Stimulated activated CD4-positive, alpha-beta T cell treated with anti-CD3 and anti-CD28 coated beads, TNF-alpha, amount 100 ng/mL, for 24 hours (primary cell): ENCODE measurements around the gene C1RL.

ENCODE experiments used
- DNase-seq, 3 experiments: peaks; one replicate each; pipeline ENCODE4 v3.0.0-alpha.2; 2020; ENCODE audit warnings: low read depth in 3 of 3

Gene C1RL

DNA sequence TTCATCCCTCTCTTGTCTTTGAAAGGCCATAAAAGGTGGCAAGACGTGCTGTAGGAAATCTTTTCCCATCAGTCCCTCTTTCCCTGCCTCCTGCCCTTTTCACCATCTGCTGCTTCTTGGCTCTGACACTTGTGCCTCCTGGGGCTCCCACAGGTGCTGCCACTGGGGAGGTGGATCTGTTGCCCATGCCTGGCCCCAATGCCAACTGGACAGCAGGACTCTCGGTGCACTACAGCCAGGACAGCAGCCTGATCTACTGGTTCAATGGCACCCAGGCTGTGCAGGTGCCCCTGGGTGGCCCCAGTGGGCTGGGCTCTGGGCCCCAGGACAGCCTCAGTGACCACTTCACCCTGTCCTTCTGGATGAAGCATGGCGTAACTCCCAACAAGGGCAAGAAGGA lies 27.7 kb upstream of the C1RL start:
- DNase-seq = no peak

DNA sequence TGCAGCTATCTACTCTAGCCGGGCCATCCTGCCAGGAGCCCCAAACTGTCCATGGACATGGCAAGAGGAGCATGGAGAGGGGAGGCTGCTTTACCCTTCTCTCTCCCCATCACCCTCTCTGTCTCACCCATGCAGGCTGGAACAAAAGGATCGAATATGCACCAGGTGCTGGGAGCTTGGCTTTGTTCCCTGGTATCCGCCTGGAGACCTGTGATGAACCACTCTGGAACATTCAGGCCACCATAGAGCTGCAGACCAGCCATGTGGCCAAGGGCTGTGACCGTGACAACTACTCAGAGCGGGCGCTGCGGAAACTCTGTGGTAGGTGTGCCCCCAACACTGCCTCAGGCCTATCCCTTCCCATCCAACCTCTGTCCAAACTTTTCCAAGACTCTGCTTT lies 27.1 kb upstream of the C1RL start:
- DNase-seq = no peak

DNA sequence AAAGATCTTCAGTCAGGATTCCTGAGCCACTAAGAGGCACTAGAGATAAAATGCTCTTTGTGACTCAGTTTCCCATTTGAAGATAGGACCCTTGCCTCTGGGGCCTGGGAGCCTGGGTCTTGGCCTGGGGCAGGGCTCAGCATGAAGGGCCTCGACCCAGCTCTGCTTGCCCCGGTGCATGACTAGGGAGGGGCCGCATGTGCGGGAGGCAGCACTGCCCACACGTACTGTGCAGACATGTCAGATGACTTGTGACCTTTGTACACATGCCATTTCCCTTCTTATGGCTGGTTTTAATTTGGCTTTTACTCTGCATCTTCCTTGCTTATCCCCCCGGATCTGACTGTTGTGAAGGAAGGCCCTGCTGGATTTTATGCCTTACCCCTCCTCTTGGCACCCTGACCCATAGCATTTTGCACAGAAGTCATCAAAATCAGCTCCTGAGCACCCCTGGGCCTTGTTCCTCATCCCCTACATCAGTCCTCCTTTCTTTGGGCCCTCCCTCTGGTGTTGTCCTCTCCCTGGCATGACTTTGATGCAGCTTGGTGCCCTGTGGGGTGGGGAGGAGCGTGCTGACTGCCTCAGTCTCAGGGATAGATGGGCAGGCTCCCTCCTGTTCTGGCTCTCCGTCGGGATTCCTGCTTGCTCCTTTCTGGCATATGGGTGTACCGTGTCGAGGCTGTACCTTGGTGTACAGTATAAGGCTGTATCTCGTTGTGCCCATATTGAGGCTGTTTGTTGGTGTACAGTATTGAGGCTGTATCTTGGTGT lies 25.6 kb upstream of the C1RL start:
- DNase-seq = no peak

DNA sequence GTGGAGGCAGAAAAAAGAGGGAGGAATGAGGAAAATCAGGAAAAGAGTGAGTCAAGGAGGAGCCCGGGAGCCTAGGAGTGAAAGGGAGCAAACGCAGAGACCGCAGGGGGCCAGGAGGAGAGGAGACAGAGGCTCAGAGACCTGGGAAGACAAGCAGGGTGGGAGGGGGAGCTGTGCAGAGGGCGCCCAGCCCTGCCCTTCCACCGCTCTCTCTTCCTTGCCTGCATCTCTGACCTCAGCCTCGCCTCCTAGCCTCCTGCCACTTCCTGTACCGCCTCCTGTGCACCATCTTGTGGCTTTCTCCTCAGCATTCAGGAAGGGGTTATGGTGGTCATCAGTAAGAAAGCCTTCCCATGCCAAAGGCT lies 22.5 kb upstream of the C1RL start:
- DNase-seq = peak in 1 of 3 experiments; percentile 29

DNA sequence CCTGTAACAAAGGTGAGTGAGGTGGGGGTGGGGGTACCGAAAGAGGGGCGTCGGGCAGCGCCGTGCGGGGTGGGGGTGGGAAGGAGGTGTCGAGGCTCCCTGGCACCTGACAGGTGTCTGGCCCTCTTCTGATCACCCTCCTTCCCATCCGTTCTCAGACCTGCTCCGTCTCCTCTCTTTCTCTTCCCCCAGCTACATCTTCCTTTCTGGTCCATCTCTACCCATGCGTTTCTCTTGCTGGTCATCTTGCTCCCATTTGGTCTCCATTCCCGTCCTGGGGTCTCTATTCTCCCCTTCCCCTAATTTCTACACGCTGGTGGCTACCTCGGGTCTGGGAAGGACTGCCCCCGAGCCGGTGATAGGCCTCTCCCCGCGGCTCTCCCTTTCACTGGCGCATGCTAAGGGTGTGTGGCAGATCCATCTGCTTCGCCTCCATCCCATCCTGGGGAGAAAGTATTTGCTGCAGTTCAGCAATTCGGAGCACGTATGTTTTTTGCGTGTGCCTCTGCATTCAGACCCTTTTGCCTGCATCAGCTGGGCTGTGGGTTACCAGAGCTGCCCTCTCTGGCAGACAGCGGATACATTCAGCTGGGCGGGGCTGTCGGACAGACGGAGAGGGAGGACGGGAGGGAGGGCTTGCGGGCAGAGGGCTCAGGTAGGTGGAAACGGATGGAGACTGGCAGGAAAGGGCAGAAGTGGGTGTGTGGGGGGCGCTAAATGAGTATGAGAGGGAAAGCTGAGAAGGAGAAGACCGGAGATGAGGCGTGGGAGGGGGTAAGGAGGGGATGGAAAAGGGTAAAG lies 21.9 kb upstream of the C1RL start:
- DNase-seq = peak in 2 of 3 experiments; percentile 8 to 50

DNA sequence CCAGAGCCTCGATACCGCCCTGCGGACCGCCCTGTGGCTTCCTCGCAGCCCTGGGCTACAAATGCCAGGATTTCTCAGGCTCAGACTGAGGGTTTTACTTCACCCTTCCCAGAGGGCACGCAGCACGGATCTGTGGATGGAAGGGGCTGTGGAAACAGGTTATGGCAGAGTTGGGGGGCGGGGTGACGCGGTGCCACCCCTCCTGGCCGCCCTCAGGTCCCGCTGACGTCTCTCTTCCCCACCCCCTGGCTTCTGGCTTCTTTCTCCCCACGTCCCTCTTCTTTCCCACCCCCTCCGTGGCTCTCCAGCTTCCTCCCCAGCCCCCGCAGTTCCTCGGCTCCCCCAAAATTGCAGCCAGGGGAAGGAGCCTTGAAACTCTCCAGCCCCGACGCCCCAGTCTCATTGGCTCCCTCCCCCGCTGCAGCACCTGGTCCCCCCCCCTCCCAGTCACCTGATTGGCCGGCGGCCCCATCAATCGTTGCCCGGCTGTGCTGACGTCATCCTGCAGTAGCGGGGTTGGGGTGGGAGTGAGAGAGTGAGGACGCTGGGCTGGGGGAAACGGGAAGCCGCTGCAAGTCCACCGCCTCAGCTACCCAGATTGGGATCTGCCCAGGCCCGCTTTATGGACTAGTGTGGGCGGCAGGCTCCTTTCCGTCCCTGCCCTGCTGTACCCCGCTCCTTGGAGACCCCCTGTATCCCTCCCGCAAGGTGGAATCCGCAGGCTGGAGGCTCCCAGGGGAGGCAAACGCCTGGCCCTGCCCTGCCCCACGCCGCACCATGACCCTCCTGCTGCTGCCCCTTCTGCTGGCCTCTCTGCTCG lies 21.1 kb upstream of the C1RL start, which contains the start of gene CLSTN3:
Gene CLSTN3, plus strand, starts transcription at position 500 of the 820 bp plus-strand sequence. Its CDS starts 278 bp downstream, at position 778.
- DNase-seq = peak; percentile 69 to 81 (median 71)

DNA sequence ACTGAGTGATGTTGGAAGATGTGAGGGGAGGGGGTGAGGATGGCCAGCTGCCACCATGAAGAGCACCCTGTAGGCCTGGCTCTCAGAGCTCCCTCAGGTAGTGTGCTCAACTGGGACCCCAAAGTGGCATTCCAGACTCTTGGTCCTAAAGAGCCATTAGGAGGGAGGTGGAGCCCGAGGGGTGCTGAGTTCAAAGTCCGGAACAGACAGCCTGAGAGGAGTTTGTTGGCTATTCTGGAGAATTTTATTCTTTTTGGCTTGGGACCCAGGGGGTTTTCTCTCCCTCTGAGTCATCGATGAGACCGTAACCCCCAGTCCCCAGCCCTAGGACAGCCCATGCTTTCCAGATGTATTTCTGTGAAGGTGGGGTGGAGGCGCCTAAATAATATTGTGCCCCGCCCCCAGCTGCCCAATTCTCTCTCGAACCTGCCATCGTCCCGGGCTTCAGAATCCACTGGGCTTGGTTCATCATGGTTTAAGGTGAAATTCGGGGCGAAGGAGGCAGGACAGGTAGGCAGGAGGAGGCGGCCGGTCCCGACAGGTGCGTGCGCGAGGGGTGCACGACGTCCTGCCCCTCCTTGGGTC lies 20.4 kb upstream of the C1RL start:
- DNase-seq = no peak

DNA sequence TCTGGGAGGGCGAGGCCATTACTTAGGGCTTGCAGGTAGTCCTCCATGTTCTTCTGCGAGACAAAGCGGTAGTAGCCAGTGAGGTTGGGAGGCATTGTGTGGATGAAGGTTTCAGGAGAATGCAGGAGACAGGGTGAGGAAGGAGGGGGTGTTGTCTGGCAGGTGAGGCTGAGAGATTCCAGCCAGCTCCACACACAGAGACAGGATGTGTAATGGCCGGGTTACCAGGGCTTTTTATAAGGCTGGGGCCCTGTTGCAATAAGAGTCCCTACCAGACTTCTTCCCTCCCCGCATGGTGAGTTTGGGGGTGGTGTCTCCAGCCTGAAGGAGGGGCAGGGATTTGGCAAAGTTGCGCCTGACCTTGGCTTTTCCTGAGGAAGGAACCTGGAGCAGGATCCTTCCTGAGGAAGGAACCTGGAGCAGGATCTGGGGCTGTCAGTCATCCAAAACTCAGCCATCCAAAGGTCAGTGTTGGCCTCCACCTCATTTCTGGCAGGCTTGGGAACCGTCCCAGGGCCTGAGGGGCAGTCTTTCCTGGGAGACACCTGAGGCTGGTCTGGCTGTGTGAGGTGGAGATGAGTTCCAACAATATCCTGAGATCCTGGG lies 19.8 kb upstream of the C1RL start, which contains the start of gene RBP5:
Gene RBP5, minus strand, starts transcription at position 209 of the 606 bp plus-strand sequence. Its CDS starts 114 bp downstream, at position 95.
- no peak for DNase-seq

DNA sequence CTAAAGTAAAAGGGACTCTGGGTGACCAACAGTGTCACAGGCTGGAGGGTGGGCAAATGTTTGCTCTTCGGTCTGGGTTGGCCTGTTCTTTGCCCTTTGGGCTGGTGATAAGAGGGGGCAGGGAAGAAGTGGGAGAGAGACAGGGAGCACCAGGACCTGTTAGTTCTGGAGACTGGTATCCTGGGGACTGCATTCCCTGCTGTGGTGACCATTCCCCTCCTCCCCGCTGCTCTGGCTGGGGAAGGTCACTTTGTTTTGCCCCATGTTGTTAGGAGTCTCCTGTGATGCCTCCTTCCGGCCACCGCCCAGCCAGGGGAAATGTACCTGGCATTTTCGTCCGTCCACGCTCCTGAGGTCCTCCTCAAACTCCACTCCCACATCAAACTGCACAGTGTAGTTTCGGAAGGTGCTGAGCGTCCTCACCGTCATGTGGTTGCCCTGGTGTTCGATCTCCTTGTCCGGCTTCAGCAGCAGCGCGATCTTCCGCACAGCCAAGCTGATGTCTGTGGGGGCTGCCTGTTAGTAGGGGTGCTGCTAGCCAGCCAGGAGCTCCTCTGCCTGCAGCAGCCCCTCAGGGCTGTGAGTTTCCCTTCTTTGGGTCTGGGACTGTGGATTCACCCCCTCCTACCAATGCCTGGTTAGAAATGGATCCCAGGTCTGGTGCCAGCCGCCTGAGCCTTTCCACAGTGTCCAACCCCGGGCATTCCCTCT lies 19.1 kb upstream of the C1RL start:
- no peak for DNase-seq

DNA sequence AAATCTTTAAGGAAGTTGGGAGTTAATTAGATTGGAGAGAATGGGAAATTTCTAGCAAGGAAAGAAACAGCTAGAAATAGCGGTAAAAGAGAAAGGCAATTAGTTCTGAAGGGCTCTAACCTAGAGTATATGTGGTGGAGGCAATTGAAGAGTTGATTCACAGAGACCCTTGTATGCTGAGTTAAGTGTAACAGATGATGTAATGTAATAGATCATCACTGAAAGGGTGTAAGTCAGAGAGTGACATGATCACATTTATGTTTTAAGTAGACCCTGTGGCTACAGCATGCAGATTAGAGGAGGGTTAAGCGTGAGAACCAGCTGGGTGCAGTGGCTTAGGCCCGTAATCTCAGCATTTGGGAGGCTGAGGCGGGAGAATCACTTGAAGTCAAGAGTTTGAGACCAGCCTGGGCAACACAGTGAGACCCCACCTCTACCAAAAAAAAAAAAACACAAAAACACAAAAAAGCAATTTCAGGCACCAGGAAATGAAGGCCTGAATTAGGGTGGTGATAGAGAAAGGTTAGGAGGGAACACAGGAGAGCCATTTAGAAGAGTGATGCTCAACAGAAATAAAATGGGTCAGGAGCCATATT lies 16.7 kb upstream of the C1RL start:
- DNase-seq = no peak

DNA sequence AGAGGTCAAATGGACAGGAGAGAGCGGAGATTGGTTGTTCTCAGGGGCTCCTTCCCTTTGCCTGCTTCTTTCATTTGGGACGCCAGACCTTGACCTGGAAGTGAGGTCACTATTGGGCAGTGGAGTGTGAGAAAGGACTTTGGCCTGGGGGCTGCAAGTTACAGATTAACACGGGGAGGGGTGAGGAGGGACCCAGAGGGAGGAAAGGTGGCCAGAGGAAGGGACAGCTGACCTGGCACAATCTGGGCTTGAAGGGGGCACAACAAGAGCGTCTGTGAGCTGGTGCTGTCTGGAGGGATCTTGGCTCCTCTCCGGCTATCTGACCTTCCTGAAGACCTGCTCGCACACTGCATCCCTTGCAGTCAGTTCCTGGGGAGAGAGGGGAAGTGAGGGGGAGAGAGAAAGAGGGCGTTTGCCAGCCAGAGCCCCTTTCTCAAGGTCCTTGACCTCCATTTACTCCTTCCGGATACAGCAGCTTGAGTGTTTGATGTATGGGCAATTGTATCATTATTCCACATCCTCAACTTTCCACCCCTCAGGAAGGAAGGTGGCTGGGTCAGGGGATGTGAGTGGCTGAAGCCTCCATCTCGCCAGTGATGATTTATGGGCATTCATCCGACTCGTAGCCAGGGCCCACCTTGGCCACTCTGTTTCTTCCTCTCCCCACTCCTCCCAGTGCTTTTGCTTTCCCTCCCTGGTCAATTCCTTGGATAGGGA lies 14.9 kb upstream of the C1RL start:
- DNase-seq = no peak

DNA sequence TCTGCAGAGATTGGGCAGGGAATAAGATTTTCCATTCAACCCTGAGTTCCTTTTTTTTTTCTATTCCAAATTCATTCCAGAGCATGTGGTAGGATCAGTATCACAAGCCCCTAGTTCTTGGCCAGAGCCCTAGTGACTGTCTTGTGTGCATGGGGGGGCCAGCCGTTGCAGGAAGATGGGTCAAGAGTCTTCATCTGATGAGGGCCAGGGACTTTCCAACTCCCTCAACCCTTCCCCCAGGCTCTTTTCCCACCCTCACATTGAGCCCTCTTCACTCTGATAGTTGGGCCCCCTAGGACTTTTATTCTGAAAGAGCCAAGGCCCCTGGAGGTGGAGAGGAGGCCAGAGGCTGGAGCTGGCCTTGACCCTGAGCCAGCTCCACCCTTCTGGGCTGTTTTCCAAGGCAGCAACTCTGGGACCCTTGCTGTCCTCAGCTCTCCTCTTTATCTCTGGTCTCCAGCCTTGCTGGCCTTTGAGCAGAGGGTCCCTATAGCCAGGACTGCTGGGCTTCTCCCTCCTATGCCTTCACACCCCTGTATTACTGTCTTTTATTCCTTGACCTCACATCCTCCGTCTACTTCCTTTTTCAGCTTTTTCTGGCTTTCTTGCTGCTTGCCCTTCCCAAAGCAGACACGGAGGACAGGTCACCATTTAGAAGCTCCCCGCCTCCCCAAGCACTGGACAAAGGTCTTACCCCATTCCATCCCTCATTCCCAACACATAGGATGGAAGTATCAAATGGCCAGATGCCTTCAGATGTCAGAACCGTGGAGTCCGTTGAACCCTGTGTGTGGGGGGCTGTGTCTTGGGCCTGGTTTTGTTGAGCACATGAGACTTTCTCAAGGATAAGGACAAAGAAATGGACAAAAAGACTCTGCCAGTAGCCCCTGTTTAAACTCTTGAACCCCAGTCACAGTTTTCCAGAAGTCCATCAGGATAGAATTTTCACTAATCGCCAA lies 14.1 kb upstream of the C1RL start:
- no peak for DNase-seq

DNA sequence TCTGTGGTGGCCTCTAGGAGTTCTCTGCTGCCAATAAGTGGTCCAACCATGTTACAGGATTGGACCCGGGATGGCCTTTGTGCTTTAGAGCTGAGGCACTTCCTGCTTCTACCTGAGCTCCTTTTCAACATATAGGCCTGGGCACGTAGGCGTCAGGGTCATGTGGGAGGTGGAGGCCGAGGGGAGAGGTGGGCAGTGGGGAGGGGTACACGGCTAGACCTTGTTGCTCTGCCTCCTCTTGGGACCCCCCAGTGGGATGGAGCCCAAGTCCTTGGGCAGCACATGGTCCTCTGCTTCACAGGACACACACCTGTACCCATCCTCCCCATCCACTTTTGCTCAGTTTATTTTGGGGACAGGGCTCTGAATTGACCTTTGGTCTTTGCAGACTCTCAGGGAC lies 12.3 kb upstream of the C1RL start:
- DNase-seq = no peak

DNA sequence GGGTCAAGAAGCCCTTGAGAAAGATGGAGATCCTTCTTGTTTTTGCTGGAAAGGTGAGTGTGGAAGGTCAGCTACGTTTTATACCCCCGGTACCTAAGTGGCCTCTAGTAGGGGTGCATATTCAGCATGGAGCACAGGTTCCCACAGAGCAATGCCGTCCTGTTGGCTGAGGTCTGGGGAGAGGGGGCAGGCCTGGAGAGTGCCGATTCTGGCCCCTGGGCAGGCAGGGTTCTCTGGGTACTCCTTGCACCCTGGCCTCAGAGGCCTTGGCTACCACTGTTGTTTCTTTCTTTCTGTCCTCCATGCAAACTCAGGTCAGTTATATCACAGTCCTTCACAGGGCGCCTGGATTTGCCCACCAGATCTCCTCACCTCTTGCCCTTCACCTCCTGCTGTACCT lies 11.2 kb upstream of the C1RL start:
- no peak for DNase-seq

DNA sequence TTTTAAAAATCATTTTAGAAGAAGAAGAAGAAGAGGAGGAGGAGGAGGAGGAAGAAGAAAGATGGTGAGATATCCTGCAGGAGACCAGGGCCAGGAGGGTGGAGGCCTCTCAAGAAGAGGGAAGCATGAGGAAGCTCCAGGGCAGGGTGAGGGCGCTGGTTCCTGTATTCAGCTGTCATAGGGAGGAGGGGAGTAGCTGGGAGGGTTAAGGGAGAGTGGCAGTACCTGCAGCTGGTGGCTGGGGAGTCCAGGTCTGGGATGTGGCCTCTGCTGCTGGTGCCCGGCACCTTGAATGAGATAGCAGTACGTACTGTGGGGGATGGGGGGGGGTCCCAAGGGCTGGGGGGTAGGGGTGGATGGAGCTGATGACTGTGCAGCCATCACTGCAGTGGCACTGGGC lies 9.9 kb upstream of the C1RL start:
- DNase-seq = no peak

DNA sequence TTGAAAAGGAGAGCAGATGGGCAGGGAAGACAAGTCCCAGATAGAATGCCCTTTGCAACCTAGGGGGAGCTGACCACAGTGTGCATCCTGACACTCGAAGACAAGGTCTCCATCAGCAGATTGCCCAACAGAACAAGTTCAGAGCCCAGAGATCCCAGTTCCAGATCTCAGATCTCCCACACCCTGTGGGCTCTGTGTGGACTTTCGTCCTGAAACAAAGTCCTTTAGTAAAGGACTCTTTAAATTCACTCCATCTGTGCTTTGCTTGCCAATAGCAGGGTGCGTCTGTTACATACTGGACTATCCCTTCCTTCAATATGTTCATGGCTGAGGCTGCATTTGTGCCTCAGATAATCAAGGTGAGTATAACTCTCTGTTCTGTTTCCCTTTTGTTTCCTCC lies 8.7 kb upstream of the C1RL start:
- no peak for DNase-seq

DNA sequence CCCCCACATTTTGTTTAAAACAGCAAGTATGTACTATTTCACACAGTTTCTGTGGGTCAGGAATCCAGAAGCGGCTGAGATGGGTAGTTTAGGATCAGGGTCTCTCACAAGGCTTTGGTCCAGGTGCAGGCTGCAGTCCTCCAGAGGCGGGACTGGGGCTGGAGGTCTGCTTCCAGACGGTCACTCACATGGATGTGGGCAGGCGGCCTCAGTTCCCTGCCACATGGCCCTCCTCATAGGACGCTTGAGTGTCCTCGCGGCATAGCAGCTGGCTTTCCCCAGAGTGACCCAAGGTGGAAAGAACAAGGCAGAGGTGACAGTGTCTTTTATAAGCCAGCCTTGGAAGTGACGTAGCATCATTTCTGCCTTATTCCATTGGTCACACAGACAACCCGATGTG lies 7.9 kb upstream of the C1RL start:
- no peak for DNase-seq

DNA sequence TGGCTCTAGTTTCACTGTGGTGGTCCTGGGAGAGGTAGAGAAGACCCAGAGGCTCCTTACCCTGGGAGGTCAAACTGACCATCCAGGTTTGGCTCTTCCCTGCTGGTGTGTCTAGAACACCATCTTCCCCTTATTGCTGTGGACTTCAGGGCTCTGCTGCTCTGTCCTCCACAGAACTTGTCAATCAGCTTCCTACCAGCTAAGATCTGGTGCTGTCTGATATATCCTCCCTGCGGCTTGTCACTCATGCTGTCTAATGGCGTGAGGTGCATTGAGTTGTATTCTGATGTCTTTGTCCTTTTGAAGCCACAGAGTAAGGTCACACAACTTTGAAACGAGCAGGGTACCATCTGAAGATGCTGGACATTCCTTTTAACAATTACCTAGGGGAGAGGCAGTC lies 7.2 kb upstream of the C1RL start:
- no peak for DNase-seq

DNA sequence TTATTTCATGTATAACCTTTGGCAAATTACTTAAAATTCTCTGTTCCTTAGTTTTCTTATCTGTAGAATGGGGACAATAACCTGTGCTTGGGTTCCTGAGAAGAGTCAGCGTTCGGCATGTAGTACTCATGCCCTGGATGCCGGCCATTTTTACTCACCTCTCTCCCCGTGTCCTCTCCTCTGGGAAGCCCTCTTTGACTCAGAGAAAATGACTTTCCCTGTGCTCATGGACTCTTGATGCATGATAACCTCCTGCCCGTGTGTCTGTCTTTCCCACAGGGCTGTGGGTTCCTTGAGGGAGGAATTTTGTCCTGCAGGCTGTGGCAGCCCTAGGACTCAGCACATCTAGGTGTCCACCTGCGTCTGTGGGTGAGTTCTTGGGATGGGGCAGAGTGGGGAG lies 5.8 kb upstream of the C1RL start:
- no peak for DNase-seq
